ENCODE measurements around the gene ANKRD44. TPM values are rescaled to one million over a fixed set of nuclear protein-coding genes. Genes with fewer than 3 reads are reported as not detected.

The ANKRD44 gene
- total RNA-seq, 1 donor from 2014 or later: 8.1 TPM

- H3K4me1 Mint-ChIP-seq (ENCODE audit: unreplicated experiment): no peaks in the 10 kb centered on the region
- H3K36me3 Mint-ChIP-seq (ENCODE audit: low read depth, unreplicated experiment): no peaks in the 10 kb centered on the region
- no peaks in the 10 kb centered on the region for H3K27me3 Mint-ChIP-seq (ENCODE audit: unreplicated experiment)
- H3K4me3 Mint-ChIP-seq (ENCODE audit: unreplicated experiment): no peak overlapping the region
- DNase-seq (ENCODE audit: low spot score): no peak
- TF ChIP-seq CTCF (IDR thresholded peaks at IDR 0.05; ENCODE audit: unreplicated experiment): no peak
- no peaks in the 10 kb centered on the region for H3K9me3 Mint-ChIP-seq (ENCODE audit: unreplicated experiment)
- H3K27ac Mint-ChIP-seq (ENCODE audit: unreplicated experiment): no peak overlapping the region
These were observed 218.1 kb downstream of the ANKRD44 start for GRCh38 chr2:197092431-197092830.

GRCh38 chr2:197090742-197091367, 219.7 kb downstream of the ANKRD44 start:
- Mint-ChIP-seq H3K9me3 (ENCODE audit: unreplicated experiment) (no peaks in the 10 kb centered on the region), H3K27ac (ENCODE audit: unreplicated experiment) (no peak overlapping the region), H3K4me3 (ENCODE audit: unreplicated experiment) (no peak overlapping the region), H3K27me3 (ENCODE audit: unreplicated experiment) (no peaks in the 10 kb centered on the region), H3K36me3 (ENCODE audit: low read depth, unreplicated experiment) (no peaks in the 10 kb centered on the region), H3K4me1 (ENCODE audit: unreplicated experiment) (peaks cover 3% of the 10 kb centered on the region)
- no peak for TF ChIP-seq CTCF (IDR thresholded peaks at IDR 0.05; ENCODE audit: unreplicated experiment)
- DNase-seq (ENCODE audit: low spot score): no peak

DNA sequence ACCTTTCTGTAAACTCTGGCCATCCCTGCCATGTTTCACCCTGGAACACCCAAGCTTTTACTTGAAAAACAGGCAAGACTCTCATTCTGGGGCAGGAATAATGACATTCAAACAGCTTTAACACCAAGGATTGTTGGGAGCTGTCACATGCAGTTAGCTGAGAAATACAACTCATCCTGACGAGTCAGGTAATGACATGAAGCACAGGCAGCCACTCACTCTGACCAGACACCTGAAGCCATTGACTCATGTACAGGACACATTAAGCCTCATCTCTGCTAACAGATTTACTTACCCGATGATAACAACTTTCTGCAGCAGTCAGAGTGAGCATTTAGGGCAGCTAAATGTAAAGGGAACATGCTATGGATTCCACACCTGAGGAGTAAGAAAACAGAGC, 220.9 kb downstream of the ANKRD44 start:
- Mint-ChIP-seq H3K27me3 (ENCODE audit: unreplicated experiment) (no peaks in the 10 kb centered on the region), H3K9me3 (ENCODE audit: unreplicated experiment) (no peaks in the 10 kb centered on the region)
- TF ChIP-seq CTCF (IDR thresholded peaks at IDR 0.05; ENCODE audit: unreplicated experiment): no peak

GRCh38 chr2:197088694-197089093, 221.9 kb downstream of the ANKRD44 start:
- no peak overlapping the region for H3K27ac Mint-ChIP-seq (ENCODE audit: unreplicated experiment)
- H3K4me1 Mint-ChIP-seq (ENCODE audit: unreplicated experiment): peaks cover 3% of the 10 kb centered on the region

More for the DNA sequence above, 220.9 kb downstream of the ANKRD44 start:
- no peak overlapping the region for H3K4me3 Mint-ChIP-seq (ENCODE audit: unreplicated experiment)
- H3K27ac Mint-ChIP-seq (ENCODE audit: unreplicated experiment): no peak overlapping the region
- no peaks in the 10 kb centered on the region for H3K36me3 Mint-ChIP-seq (ENCODE audit: low read depth, unreplicated experiment)
- H3K4me1 Mint-ChIP-seq (ENCODE audit: unreplicated experiment): peaks cover 3% of the 10 kb centered on the region
- no peak for DNase-seq (ENCODE audit: low spot score)

More at GRCh38 chr2:197088694-197089093, 221.9 kb downstream of the ANKRD44 start:
- Mint-ChIP-seq H3K4me3 (ENCODE audit: unreplicated experiment) (no peak overlapping the region), H3K36me3 (ENCODE audit: low read depth, unreplicated experiment) (no peaks in the 10 kb centered on the region), H3K27me3 (ENCODE audit: unreplicated experiment) (no peaks in the 10 kb centered on the region), H3K9me3 (ENCODE audit: unreplicated experiment) (no peaks in the 10 kb centered on the region)
- TF ChIP-seq CTCF (IDR thresholded peaks at IDR 0.05; ENCODE audit: unreplicated experiment): no peak
- no peak for DNase-seq (ENCODE audit: low spot score)
